H4 (cell line): ENCODE results near the gene IL17B. TPM values are rescaled to one million over a fixed set of nuclear protein-coding genes. Genes with fewer than 3 reads are reported as not detected.

ENCODE experiments used
- DNase-seq: peaks from one replicate; pipeline ENCODE4 v3.0.0-alpha.2; 2015; ENCODE audit warnings: low spot score
- total RNA-seq: library from RNA; depleted of rRNA; stranded (reverse); fragments of >200 nt; shearing (Covaris generic); gene quantifications from 2 replicates; pipeline ENCODE4 v1.2.3, GENCODE V29; 2014

The IL17B gene
- total RNA-seq, 1 experiment from 2014 or later, result 0.31 TPM

GRCh38 chr5:149357370-149358293, 21.5 kb downstream of the IL17B start, which contains the start of gene PCYOX1L:
TSS of gene PCYOX1L (plus strand) at chr5:149358046. CDS start at chr5:149358069, 23 bp downstream.
- DNase-seq, result peak; percentile 94

GRCh38 chr5:149356391-149356790, 22.7 kb downstream of the IL17B start:
- DNase-seq, result no peak

- DNase-seq, result no peak
Measured at GRCh38 chr5:149355688-149356087, 23.4 kb downstream of the IL17B start.

- no peak for DNase-seq
Measured at GRCh38 chr5:149353911-149354310, 25.2 kb downstream of the IL17B start.

- no peak for DNase-seq
Measured at GRCh38 chr5:149352169-149352568, 26.9 kb downstream of the IL17B start.

GRCh38 chr5:149349382-149349781, 29.7 kb downstream of the IL17B start:
- DNase-seq, result no peak

- DNase-seq, result no peak
Measured at GRCh38 chr5:149348518-149348917, 30.6 kb downstream of the IL17B start.

- no peak for DNase-seq
Measured at GRCh38 chr5:149345892-149346222, 33.2 kb downstream of the IL17B start.

- peak; percentile 96 for DNase-seq
Measured at GRCh38 chr5:149345147-149345891, 33.8 kb downstream of the IL17B start, which contains the start of gene GRPEL2. TSS of gene GRPEL2 (plus strand) at chr5:149345499. CDS start at chr5:149345540, 41 bp downstream.

- no peak for DNase-seq
Measured at GRCh38 chr5:149344151-149344550, 34.9 kb downstream of the IL17B start.

- DNase-seq, result no peak
Measured at GRCh38 chr5:149341876-149342275, 37.2 kb downstream of the IL17B start.

GRCh38 chr5:149340920-149341319, 38.2 kb downstream of the IL17B start:
- DNase-seq, result no peak

- no peak for DNase-seq
Measured at GRCh38 chr5:149338364-149338763, 40.7 kb downstream of the IL17B start.

- no peak for DNase-seq
Measured at GRCh38 chr5:149337736-149338135, 41.4 kb downstream of the IL17B start.

GRCh38 chr5:149333711-149334443, 45.2 kb downstream of the IL17B start:
- no peak for DNase-seq

- no peak for DNase-seq
Measured at GRCh38 chr5:149328177-149328576, 50.9 kb downstream of the IL17B start.

GRCh38 chr5:149326611-149327010, 52.5 kb downstream of the IL17B start:
- DNase-seq, result no peak

- DNase-seq, result no peak
Measured at GRCh38 chr5:149325894-149326293, 53.2 kb downstream of the IL17B start.

GRCh38 chr5:149325166-149325735, 53.8 kb downstream of the IL17B start:
- no peak for DNase-seq

GRCh38 chr5:149324641-149325040, 54.5 kb downstream of the IL17B start:
- no peak for DNase-seq
